Activated CD8-positive, alpha-beta T cell treated with anti-CD3 and anti-CD28 coated beads, Interleukin-2, amount 10 ng/mL, durations not matched to agents 7 days and 5 days (primary cell): ENCODE results near the gene PTGFRN. TPM values are rescaled to one million over a fixed set of nuclear protein-coding genes. Genes with fewer than 3 reads are reported as not detected.
A peak's percentile ranks its signal among the peaks of the same experiment; 100 is the strongest.

ENCODE experiments used
- ATAC-seq: fragments of 150-1000 bp; cut with Tn5 transposase; one replicate; pipeline ENCODE4 v1.10.0; 2021; ENCODE audit warnings: moderate library complexity
- CTCF ChIA-PET: fragments of 350-600 bp; sonication (Branson Sonifier 250); formaldehyde crosslinking; loops from one replicate; lab custom pipeline; 2021; ENCODE audit warnings: antibody characterized with exemption; lab: Charles Lee
- POLR2A ChIA-PET: fragments of 350-600 bp; sonication (Branson Sonifier 250); formaldehyde crosslinking; loops from one replicate; lab custom pipeline; 2021; ENCODE audit warnings: antibody characterized with exemption; lab: Charles Lee
- DNase-seq: peaks from one replicate; pipeline ENCODE4 v3.0.0-alpha.2; 2020
- H3K27ac Mint-ChIP-seq: one replicate; pipeline ENCODE4 v1.8.0; 2021; ENCODE audit warnings: mild to moderate bottlenecking, mixed read lengths
- H3K27me3 Mint-ChIP-seq: one replicate; pipeline ENCODE4 v1.8.0; 2021; ENCODE audit warnings: low read depth, mixed read lengths
- H3K36me3 Mint-ChIP-seq: one replicate; pipeline ENCODE4 v1.8.0; 2021; ENCODE audit warnings: low read depth, mixed read lengths
- H3K4me1 Mint-ChIP-seq: one replicate; pipeline ENCODE4 v1.8.0; 2021; ENCODE audit warnings: low read depth, mixed read lengths
- H3K4me3 Mint-ChIP-seq: one replicate; pipeline ENCODE4 v1.8.0; 2021; ENCODE audit warnings: mild to moderate bottlenecking, mixed read lengths
- H3K9me3 Mint-ChIP-seq: one replicate; pipeline ENCODE4 v1.8.0; 2022; ENCODE audit warnings: mixed read lengths; ENCODE audit not compliant: insufficient read depth
- total RNA-seq, 2 experiments: library from RNA; stranded (reverse); gene quantifications; one replicate each; pipeline ENCODE4 v1.2.3, GENCODE V29; 2021

The PTGFRN gene
- total RNA-seq, 2 experiments from 2014 or later: 0.89 to 0.90 TPM

GRCh38 chr1:116982319-116983004 is 72.7 kb downstream of the PTGFRN start:
- ATAC-seq: no peak
- CTCF ChIA-PET: interaction anchor here (1.5 kb wide), 1 partner anchor 10 kb away, joined by 3 read pairs; no protein-coding TSS in a partner anchor
- no peak overlapping the region for H3K4me3 Mint-ChIP-seq

GRCh38 chr1:116983112-116983511 is 73.4 kb downstream of the PTGFRN start:
- peaks cover 5% of the 10 kb centered on the region for H3K27me3 Mint-ChIP-seq
- ChIA-PET CTCF (interaction anchor here (1.5 kb wide), 1 partner anchor 9 kb away, joined by 3 read pairs; no protein-coding TSS in a partner anchor), POLR2A (interaction anchor here (1.1 kb wide), 1 partner anchor 77 kb away, joined by 3 read pairs; the partner anchor contains the start of gene TTF2)
- H3K4me1 Mint-ChIP-seq: peaks cover 32% of the 10 kb centered on the region
- no peak overlapping the region for H3K27ac Mint-ChIP-seq
- H3K4me3 Mint-ChIP-seq: no peak overlapping the region
- H3K9me3 Mint-ChIP-seq: no peaks in the 10 kb centered on the region
- ATAC-seq (no peak), DNase-seq (no peak)
- no peaks in the 10 kb centered on the region for H3K36me3 Mint-ChIP-seq

More at GRCh38 chr1:116982319-116983004, 72.7 kb downstream of the PTGFRN start:
- no peak for DNase-seq
- H3K9me3 Mint-ChIP-seq: no peaks in the 10 kb centered on the region
- POLR2A ChIA-PET: no interaction called here
- H3K36me3 Mint-ChIP-seq: no peaks in the 10 kb centered on the region
- peaks cover 26% of the 10 kb centered on the region for H3K4me1 Mint-ChIP-seq
- peaks cover 5% of the 10 kb centered on the region for H3K27me3 Mint-ChIP-seq
- no peak overlapping the region for H3K27ac Mint-ChIP-seq

- no peak overlapping the region for H3K27ac Mint-ChIP-seq
- POLR2A ChIA-PET: interaction anchor here (0.6 to 1.1 kb wide), 2 partner anchors 76 to 1061 kb away, joined by 3 read pairs; partner anchors contain the start of gene TTF2
- ATAC-seq (no peak), DNase-seq (no peak)
- H3K4me1 Mint-ChIP-seq: peaks cover 36% of the 10 kb centered on the region
- peaks cover 5% of the 10 kb centered on the region for H3K27me3 Mint-ChIP-seq
- no peaks in the 10 kb centered on the region for H3K36me3 Mint-ChIP-seq
- H3K9me3 Mint-ChIP-seq: no peaks in the 10 kb centered on the region
- H3K4me3 Mint-ChIP-seq: no peak overlapping the region
- CTCF ChIA-PET: interaction anchor here (1.1 kb wide), 1 partner anchor 20 kb away, joined by 3 read pairs; no protein-coding TSS in a partner anchor
These were observed 74.0 kb downstream of the PTGFRN start for GRCh38 chr1:116983678-116984077.

GRCh38 chr1:116984406-116985160 is 74.9 kb downstream of the PTGFRN start:
- CTCF ChIA-PET: interaction anchor here (1.1 kb wide), 1 partner anchor 19 kb away, joined by 3 read pairs; no protein-coding TSS in a partner anchor
- POLR2A ChIA-PET: no interaction called here

DNA sequence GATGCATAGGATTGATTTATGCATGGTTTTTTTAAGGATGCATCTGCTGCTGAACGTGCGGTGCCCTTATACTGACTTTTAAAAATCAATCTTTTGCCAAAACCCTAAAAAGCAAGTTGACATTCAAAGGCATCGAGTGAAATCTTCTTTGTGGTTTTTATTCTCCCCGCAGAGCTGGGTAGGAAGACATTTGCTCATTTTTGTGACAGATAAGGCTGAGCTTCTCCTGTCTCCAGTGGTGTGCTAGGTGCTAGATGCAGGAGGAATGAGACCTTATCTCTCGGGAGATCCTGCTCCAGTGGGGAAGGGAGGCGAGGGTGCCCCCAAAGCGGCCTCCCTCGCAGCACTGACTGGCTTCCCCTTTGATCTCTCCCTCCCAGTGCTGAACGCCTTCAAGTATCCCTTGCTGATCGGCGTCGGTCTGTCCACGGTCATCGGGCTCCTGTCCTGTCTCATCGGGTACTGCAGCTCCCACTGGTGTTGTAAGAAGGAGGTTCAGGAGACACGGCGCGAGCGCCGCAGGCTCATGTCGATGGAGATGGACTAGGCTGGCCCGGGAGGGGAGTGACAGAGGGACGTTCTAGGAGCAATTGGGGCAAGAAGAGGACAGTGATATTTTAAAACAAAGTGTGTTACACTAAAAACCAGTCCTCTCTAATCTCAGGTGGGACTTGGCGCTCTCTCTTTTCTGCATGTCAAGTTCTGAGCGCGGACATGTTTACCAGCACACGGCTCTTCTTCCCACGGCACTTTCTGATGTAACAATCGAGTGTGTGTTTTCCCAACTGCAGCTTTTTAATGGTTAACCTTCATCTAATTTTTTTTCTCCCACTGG is 76.9 kb downstream of the PTGFRN start:
- Mint-ChIP-seq H3K36me3 (no peaks in the 10 kb centered on the region), H3K9me3 (no peaks in the 10 kb centered on the region), H3K27ac (peak overlapping the region; percentile 88), H3K27me3 (no peaks in the 10 kb centered on the region), H3K4me1 (peaks cover 43% of the 10 kb centered on the region), H3K4me3 (peak overlapping the region; percentile 56)
- DNase-seq (peak; percentile 38), ATAC-seq (peak; percentile 61)
- CTCF ChIA-PET: interaction anchor here (0.9 to 1.9 kb wide), 12 partner anchors 10 to 253 kb away, joined by 3 to 12 read pairs (median 4); partner anchors contain the start of gene CD101
- POLR2A ChIA-PET: interaction anchor here (0.6 to 1.5 kb wide), 12 partner anchors 13 to 248 kb away, joined by 3 to 6 read pairs (median 4); partner anchors contain the start of genes CD101, CD2 and TTF2

More at GRCh38 chr1:116984406-116985160, 74.9 kb downstream of the PTGFRN start:
- Mint-ChIP-seq H3K27ac (no peak overlapping the region), H3K4me1 (peaks cover 37% of the 10 kb centered on the region), H3K4me3 (no peak overlapping the region), H3K36me3 (no peaks in the 10 kb centered on the region), H3K9me3 (no peaks in the 10 kb centered on the region), H3K27me3 (no peaks in the 10 kb centered on the region)
- DNase-seq (no peak), ATAC-seq (no peak)

DNA sequence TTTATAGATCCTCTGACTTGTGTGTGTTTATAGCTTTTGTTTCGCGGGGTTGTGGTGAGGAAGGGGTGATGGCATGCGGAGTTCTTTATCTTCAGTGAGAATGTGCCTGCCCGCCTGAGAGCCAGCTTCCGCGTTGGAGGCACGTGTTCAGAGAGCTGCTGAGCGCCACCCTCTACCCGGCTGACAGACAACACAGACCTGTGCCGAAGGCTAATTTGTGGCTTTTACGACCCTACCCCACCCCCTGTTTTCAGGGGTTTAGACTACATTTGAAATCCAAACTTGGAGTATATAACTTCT is 77.5 kb downstream of the PTGFRN start:
- ChIA-PET POLR2A (interaction anchor here (0.7 to 1.5 kb wide), 6 partner anchors 13 to 248 kb away, joined by 3 to 5 read pairs (median 4); partner anchors contain the start of gene CD101), CTCF (interaction anchor here (0.9 to 1.9 kb wide), 7 partner anchors 9 to 254 kb away, joined by 3 to 12 read pairs (median 5); partner anchors contain the start of gene CD101)
- Mint-ChIP-seq H3K4me3 (peak overlapping the region; percentile 56), H3K27ac (peak overlapping the region; percentile 88), H3K9me3 (no peaks in the 10 kb centered on the region), H3K27me3 (no peaks in the 10 kb centered on the region), H3K4me1 (peaks cover 48% of the 10 kb centered on the region), H3K36me3 (no peaks in the 10 kb centered on the region)
- ATAC-seq (peak; percentile 93), DNase-seq (peak; percentile 76)

DNA sequence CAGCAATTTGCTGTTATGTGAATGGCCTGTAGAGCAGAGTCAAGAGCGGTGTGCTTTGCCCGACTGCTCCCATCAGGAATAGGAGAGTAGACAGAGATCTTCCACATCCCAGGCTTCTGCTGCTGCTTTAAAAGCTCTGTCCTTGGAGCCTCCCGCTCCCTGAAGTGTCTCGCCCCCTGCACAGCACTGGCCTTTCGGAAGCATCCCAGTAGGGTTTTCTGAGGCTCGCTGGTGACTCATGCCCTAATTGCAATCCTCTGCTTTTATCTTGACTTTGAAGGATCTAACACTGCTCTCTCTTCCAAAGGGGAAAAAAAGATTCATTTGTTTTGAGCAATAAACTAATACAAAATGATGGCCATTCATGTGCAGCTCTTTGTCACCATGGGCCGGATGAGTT is 78.5 kb downstream of the PTGFRN start:
- Mint-ChIP-seq H3K36me3 (no peaks in the 10 kb centered on the region), H3K27ac (no peak overlapping the region), H3K9me3 (no peaks in the 10 kb centered on the region), H3K27me3 (no peaks in the 10 kb centered on the region), H3K4me3 (no peak overlapping the region), H3K4me1 (peaks cover 48% of the 10 kb centered on the region)
- CTCF ChIA-PET: no interaction called here
- ATAC-seq (no peak), DNase-seq (no peak)
- POLR2A ChIA-PET: interaction anchor here (0.5 to 0.9 kb wide), 2 partner anchors 34 to 72 kb away, joined by 3 to 4 read pairs; partner anchors contain the start of gene TTF2

GRCh38 chr1:116988908-116989307 is 79.2 kb downstream of the PTGFRN start:
- no peak overlapping the region for H3K27ac Mint-ChIP-seq
- peaks cover 48% of the 10 kb centered on the region for H3K4me1 Mint-ChIP-seq
- ChIA-PET CTCF (interaction anchor here (1.4 kb wide), 1 partner anchor 68 kb away, joined by 4 read pairs; no protein-coding TSS in a partner anchor), POLR2A (interaction anchor here (0.5 to 0.9 kb wide), 2 partner anchors 34 to 71 kb away, joined by 3 to 4 read pairs; partner anchors contain the start of gene TTF2)
- DNase-seq: no peak
- H3K4me3 Mint-ChIP-seq: no peak overlapping the region
- H3K27me3 Mint-ChIP-seq: no peaks in the 10 kb centered on the region
- H3K36me3 Mint-ChIP-seq: no peaks in the 10 kb centered on the region
- no peaks in the 10 kb centered on the region for H3K9me3 Mint-ChIP-seq
- ATAC-seq: no peak

- Mint-ChIP-seq H3K36me3 (no peaks in the 10 kb centered on the region), H3K27me3 (no peaks in the 10 kb centered on the region), H3K9me3 (no peaks in the 10 kb centered on the region), H3K4me1 (peaks cover 39% of the 10 kb centered on the region), H3K27ac (no peak overlapping the region), H3K4me3 (no peak overlapping the region)
- POLR2A ChIA-PET: no interaction called here
- no peak for DNase-seq
- CTCF ChIA-PET: interaction anchor here (1.4 kb wide), 1 partner anchor 67 kb away, joined by 4 read pairs; no protein-coding TSS in a partner anchor
- ATAC-seq: no peak
These were observed 80.1 kb downstream of the PTGFRN start for GRCh38 chr1:116989835-116990234.

DNA sequence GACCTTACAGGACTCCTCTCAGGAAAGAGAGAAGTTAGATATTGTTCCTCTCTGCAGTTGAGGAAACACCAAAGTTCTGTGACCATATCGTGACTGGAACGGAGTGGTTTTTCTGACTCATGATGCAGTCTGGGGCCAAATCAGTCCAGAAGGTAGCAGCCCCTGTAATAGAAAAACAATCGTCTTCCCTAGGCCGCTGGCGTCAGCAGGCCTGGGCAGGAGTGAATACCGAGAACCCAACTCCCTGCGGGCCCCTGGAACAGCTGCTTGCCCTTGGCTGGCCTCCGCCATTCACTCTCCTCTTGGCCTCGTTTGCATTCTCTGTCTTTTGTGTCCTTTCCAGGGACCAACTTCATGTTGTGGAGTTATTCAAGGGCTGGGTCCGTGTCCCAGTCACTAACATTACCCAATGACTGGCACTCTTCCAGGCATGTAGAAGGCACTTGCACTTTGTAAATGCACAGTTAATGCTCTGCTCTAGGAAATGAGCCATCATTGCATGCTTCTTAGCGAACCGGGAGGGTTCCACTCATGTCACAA is 81.0 kb downstream of the PTGFRN start:
- ChIA-PET CTCF (no interaction called here), POLR2A (no interaction called here)
- ATAC-seq (no peak), DNase-seq (no peak)
- no peaks in the 10 kb centered on the region for H3K9me3 Mint-ChIP-seq
- no peak overlapping the region for H3K4me3 Mint-ChIP-seq
- no peaks in the 10 kb centered on the region for H3K36me3 Mint-ChIP-seq
- no peaks in the 10 kb centered on the region for H3K27me3 Mint-ChIP-seq
- no peak overlapping the region for H3K27ac Mint-ChIP-seq
- peaks cover 39% of the 10 kb centered on the region for H3K4me1 Mint-ChIP-seq
